Measurements from ENCODE around the gene TOP1. TPM values are rescaled to one million over a fixed set of nuclear protein-coding genes. Genes with fewer than 3 reads are reported as not detected.
A peak's percentile ranks its signal among the peaks of the same experiment; 100 is the strongest.

TOP1 gene
- total and polyA plus RNA-seq, 8 donors, result 14.8 to 46.2 (median 21.7) TPM

DNA sequence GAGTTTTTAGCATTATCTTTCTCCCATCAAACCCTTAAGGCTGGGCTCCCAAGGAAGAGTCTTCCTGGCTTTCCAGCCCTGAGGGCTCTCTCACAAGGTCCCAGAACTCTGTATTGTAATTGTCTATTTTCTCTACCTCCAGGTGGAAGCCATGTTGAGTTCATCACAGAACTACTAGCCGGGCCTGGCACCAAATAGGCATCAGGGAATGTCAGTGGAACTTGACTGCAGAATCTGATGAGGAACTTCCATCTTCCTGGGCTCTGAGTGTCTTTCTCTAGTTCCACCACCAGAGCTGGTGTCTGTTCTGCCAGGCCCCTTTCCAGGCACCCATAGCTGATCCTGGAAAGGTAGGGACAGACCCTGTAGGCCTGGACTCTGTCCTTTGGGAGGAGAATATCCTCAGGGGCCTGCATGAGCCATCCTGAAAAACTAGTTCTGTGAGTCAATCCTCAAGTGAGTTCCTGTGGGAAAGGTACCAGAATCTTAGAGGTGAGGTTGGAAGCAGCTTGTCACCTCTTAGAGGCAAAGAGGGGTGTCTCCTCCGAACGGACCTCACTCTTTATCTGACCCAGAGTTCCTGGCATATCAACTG lies 11.1 kb upstream of the TOP1 start:
- H3K9me3 ChIP-seq, result no peaks in the 10 kb centered on the region
- DNase-seq, result peak in 1 of 2 donors; percentile 49
- WGBS, 5 donors, result 56 to 87% (median 73%) methylated on average over 3 of the region's 3 CpGs
- H3K4me1 ChIP-seq, result peaks cover 5 to 7% (median 7%) of the 10 kb centered on the region in 4 donors
- TF ChIP-seq POLR2AphosphoS5 (IDR thresholded peaks at IDR 0.05) (no peak), EP300 (IDR thresholded peaks at IDR 0.05) (no peak), POLR2A (IDR thresholded peaks at IDR 0.05) (no peak)
- TF ChIP-seq, protein P1, sequence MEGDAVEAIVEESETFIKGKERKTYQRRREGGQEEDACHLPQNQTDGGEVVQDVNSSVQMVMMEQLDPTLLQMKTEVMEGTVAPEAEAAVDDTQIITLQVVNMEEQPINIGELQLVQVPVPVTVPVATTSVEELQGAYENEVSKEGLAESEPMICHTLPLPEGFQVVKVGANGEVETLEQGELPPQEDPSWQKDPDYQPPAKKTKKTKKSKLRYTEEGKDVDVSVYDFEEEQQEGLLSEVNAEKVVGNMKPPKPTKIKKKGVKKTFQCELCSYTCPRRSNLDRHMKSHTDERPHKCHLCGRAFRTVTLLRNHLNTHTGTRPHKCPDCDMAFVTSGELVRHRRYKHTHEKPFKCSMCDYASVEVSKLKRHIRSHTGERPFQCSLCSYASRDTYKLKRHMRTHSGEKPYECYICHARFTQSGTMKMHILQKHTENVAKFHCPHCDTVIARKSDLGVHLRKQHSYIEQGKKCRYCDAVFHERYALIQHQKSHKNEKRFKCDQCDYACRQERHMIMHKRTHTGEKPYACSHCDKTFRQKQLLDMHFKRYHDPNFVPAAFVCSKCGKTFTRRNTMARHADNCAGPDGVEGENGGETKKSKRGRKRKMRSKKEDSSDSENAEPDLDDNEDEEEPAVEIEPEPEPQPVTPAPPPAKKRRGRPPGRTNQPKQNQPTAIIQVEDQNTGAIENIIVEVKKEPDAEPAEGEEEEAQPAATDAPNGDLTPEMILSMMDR (IDR thresholded peaks at IDR 0.05), result no peak
- no peak overlapping the region for H3K4me3 ChIP-seq
- intact Hi-C loops (cut with DNase I; ENCODE audit: low total_unique reads), result no loop called here
- H3K36me3 ChIP-seq, result no peaks in the 10 kb centered on the region
- H3K27me3 ChIP-seq, result no peaks in the 10 kb centered on the region
- H3K27ac ChIP-seq, result no peak overlapping the region

DNA sequence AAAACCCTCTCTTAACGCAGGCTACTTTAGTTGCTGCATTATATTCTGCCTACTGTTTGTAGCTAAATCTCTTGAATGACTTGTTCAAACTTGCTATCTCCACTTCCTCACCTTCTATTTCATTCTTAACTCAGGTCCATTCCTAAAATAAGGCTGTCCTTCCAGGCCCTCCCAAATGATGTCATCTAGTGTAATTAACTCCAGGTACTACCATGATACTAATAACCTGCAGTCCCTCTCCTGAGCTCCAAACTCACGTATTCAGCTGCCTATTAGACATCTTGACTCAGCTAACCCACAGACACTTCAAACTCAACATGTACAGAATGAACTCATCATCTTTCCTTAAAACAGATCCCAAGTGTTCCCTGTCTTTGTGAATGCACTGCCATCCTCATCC lies 10.5 kb upstream of the TOP1 start:
- Histone ChIP-seq H3K27me3 (no peaks in the 10 kb centered on the region), H3K27ac (no peak overlapping the region), H3K4me1 (peaks cover 0 to under 1% (median under 1%) of the 10 kb centered on the region in 4 donors), H3K36me3 (no peaks in the 10 kb centered on the region), H3K4me3 (no peak overlapping the region), H3K9me3 (no peaks in the 10 kb centered on the region)
- intact Hi-C loops (cut with DNase I; ENCODE audit: low total_unique reads), result no loop called here
- TF ChIP-seq EP300 (IDR thresholded peaks at IDR 0.05), result no peak
- no peak for TF ChIP-seq POLR2AphosphoS5 (IDR thresholded peaks at IDR 0.05)
- TF ChIP-seq, protein P1 (IDR thresholded peaks at IDR 0.05), result no peak
- TF ChIP-seq POLR2A (IDR thresholded peaks at IDR 0.05), result no peak
- DNase-seq, result no peak
- 71 to 95% (median 80%) methylated on average over 2 of the region's 2 CpGs for WGBS, 5 donors

DNA sequence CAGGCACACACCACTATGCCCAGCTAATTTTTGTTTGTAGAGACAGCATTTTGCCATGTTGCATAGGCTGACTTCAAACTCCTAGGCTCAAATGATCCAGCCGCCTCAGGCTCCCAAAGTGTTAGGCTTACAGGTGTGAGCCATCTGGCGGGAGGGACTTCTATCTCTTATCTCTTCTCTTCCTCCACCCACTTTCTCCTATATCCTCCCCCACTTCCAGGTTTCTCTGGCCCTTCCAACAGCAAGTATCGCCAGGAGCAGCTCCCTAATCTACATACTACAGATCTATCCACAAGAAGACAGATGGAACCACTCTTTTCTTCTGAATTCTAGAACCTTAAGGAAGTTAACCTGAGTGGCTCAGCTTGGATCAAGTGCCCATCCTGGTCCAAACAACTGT lies 5.1 kb upstream of the TOP1 start:
- Histone ChIP-seq H3K27me3 (no peaks in the 10 kb centered on the region), H3K36me3 (no peaks in the 10 kb centered on the region), H3K27ac (no peak overlapping the region), H3K4me1 (peaks cover 6 to 8% (median 7%) of the 10 kb centered on the region in 4 donors), H3K4me3 (no peak overlapping the region), H3K9me3 (no peaks in the 10 kb centered on the region)
- TF ChIP-seq, protein P1 (IDR thresholded peaks at IDR 0.05), result no peak
- no peak for DNase-seq
- 55 to 62% (median 59%) methylated on average over 3 of the region's 3 CpGs for WGBS, 5 donors
- intact Hi-C loops (cut with DNase I; ENCODE audit: low total_unique reads), result no loop called here

DNA sequence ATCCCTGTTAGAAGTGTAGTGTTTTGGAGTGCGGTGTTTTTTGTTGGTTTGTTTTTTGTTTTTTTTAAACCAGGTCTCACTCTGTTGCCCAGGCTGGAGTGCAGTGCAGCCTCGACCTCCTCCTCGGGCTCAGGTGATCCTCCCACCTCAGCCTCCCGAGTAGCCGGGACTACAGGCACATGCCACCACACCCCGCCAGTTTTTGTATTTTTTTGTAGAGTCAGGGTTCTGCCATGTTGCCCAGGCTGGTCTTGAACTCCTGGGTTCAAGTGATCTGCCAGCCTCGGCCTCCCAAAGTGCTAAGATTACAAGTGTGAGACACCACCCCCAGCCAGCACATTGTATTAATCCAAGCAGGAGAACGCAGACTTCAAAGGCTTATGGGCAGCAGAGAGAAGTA lies 1.3 kb upstream of the TOP1 start:
- WGBS, 5 donors, result 87 to 93% (median 91%) methylated on average over 8 of the region's 8 CpGs
- no peaks in the 10 kb centered on the region for H3K36me3 ChIP-seq
- TF ChIP-seq, protein P1 (IDR thresholded peaks at IDR 0.05), result no peak
- TF ChIP-seq EP300 (IDR thresholded peaks at IDR 0.05) (no peak), POLR2A (IDR thresholded peaks at IDR 0.05) (no peak), POLR2AphosphoS5 (IDR thresholded peaks at IDR 0.05) (no peak)
- peaks cover 26 to 34% (median 31%) of the 10 kb centered on the region in 4 donors for H3K4me1 ChIP-seq
- no peaks in the 10 kb centered on the region for H3K27me3 ChIP-seq
- intact Hi-C loops (cut with DNase I; ENCODE audit: low total_unique reads), result no loop called here
- no peak overlapping the region for H3K4me3 ChIP-seq
- H3K9me3 ChIP-seq, result no peaks in the 10 kb centered on the region
- H3K27ac ChIP-seq, result no peak overlapping the region
- no peak for DNase-seq

Measured in stomach (tissue), 9 donors.